ENCODE measurements around the gene MMP23B. TPM values are rescaled to one million over a fixed set of nuclear protein-coding genes. Genes with fewer than 3 reads are reported as not detected.

MMP23B gene
- total RNA-seq, 2 donors from 2014 or later, result 3.0 to 5.8 TPM

GRCh38 chr1:1664941-1665814 is 33.2 kb downstream of the MMP23B start:
- Histone ChIP-seq H3K9ac (ENCODE audit: low read depth in 2 of 2, low read length in 2 of 2) (no peak overlapping the region), H3K27ac (no peak overlapping the region), H3K27me3 (no peaks in the 10 kb centered on the region), H3K9me3 (no peaks in the 10 kb centered on the region), H3K4me1 (peaks cover 8% of the 10 kb centered on the region), H3K4me3 (no peak overlapping the region), H3K36me3 (no peaks in the 10 kb centered on the region)
- intact Hi-C loops (cut with DNase I), result no loop called here
- TF ChIP-seq CTCF (IDR thresholded peaks at IDR 0.05), result no peak
- DNase-seq, result no peak

- peaks cover under 1% of the 10 kb centered on the region for H3K36me3 ChIP-seq
Measured at GRCh38 chr1:1665815-1666251, 33.9 kb downstream of the MMP23B start.

GRCh38 chr1:1666526-1666925 is 34.6 kb downstream of the MMP23B start:
- H3K27me3 ChIP-seq, result no peaks in the 10 kb centered on the region
- no peak overlapping the region for H3K4me3 ChIP-seq
- H3K9ac ChIP-seq (ENCODE audit: low read depth in 2 of 2, low read length in 2 of 2), result no peak overlapping the region
- H3K4me1 ChIP-seq, result peaks cover 8% of the 10 kb centered on the region
- intact Hi-C loops (cut with DNase I), result no loop called here
- no peak for DNase-seq
- no peak overlapping the region for H3K27ac ChIP-seq
- no peak for TF ChIP-seq CTCF (IDR thresholded peaks at IDR 0.05)
- H3K9me3 ChIP-seq, result no peaks in the 10 kb centered on the region
- peaks cover 7% of the 10 kb centered on the region for H3K36me3 ChIP-seq

More at GRCh38 chr1:1665815-1666251, 33.9 kb downstream of the MMP23B start:
- no peaks in the 10 kb centered on the region for H3K27me3 ChIP-seq
- TF ChIP-seq CTCF (IDR thresholded peaks at IDR 0.05), result peak; percentile 40
- H3K27ac ChIP-seq, result no peak overlapping the region
- H3K9me3 ChIP-seq, result no peaks in the 10 kb centered on the region
- DNase-seq, result no peak
- H3K4me1 ChIP-seq, result peaks cover 8% of the 10 kb centered on the region
- no peak overlapping the region for H3K4me3 ChIP-seq
- no peak overlapping the region for H3K9ac ChIP-seq (ENCODE audit: low read depth in 2 of 2, low read length in 2 of 2)
- intact Hi-C loops (cut with DNase I), result no loop called here

- Histone ChIP-seq H3K36me3 (peaks cover 8% of the 10 kb centered on the region), H3K27me3 (no peaks in the 10 kb centered on the region), H3K4me3 (no peak overlapping the region), H3K4me1 (no peaks in the 10 kb centered on the region), H3K9ac (ENCODE audit: low read depth in 2 of 2, low read length in 2 of 2) (no peak overlapping the region), H3K27ac (no peak overlapping the region), H3K9me3 (no peaks in the 10 kb centered on the region)
- intact Hi-C loops (cut with DNase I), result no loop called here
- no peak for DNase-seq
- TF ChIP-seq CTCF (IDR thresholded peaks at IDR 0.05), result no peak
Measured at GRCh38 chr1:1669468-1670440, 37.8 kb downstream of the MMP23B start.

- Histone ChIP-seq H3K27me3 (no peaks in the 10 kb centered on the region), H3K4me3 (no peak overlapping the region), H3K4me1 (no peaks in the 10 kb centered on the region), H3K9ac (ENCODE audit: low read depth in 2 of 2, low read length in 2 of 2) (no peak overlapping the region), H3K9me3 (no peaks in the 10 kb centered on the region), H3K27ac (no peak overlapping the region), H3K36me3 (peaks cover 8% of the 10 kb centered on the region)
- DNase-seq, result no peak
- TF ChIP-seq CTCF (IDR thresholded peaks at IDR 0.05), result no peak
- intact Hi-C loops (cut with DNase I), result no loop called here
Measured at GRCh38 chr1:1670866-1671265, 38.9 kb downstream of the MMP23B start.
